HG03175 (cell line): ENCODE results near the gene RC3H2.
"Not testable (repeated sequence)": the region's sequence is repeated elsewhere in the genome, so short reads cannot be mapped to it uniquely, and the experiment has no call there.

Experiments used
- ATAC-seq: cut with Tn5 transposase; IDR thresholded peaks from one replicate; pipeline ENCODE4 v1.9.1; 2021; ENCODE audit warnings: mild to moderate bottlenecking, moderate library complexity; ENCODE audit not compliant: unreplicated experiment

RC3H2 gene

DNA sequence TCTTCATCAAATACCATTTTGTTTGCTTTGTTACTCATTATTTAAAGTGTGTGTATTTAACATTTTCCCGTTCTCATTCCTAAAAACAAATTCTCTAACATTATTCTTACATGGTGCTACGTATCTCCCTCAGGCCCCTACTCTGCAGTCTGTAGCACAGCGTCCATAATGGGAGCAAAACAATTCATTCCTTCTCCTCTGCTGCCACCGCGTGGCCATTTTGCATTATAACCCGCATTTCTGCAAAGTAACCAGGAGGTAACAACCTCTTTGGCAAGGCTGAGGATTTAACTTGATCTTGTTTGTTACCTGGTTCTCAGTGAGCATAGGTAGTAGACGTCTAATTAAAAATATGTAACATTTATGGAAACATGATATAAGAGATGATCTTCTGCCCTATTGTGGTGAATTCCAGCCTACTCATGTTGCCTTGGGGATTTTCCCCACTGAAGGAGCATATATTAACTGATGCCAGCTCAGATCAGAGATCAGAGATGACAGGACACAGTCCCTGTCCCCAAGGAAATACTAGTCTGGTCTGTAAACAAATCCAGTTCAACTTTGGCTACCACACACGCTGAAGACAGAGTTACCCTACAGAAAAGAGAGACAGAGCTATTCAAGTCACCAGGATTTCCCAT is 94.7 kb downstream of the RC3H2 start:
- ATAC-seq, result peak; percentile 83

DNA sequence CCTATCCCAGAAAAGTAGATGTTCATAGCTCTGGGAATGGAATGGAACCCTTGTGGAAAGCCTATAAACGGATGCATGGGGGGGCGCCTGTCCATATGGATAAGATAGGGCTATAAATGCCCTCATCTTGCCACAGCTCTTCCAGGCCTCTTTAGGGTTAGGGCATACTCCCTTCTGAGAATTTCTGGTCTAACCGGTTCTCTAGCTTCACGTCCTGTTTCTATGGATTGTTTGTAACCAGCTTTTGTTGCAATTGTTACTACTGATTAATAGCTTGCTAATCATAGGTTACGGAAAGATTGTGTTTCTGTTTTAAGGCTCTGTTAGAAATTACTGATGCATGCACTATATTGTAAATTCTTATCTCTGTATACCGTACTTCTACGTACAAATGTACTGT is 95.9 kb downstream of the RC3H2 start:
- ATAC-seq, result not testable (repeated sequence)

DNA sequence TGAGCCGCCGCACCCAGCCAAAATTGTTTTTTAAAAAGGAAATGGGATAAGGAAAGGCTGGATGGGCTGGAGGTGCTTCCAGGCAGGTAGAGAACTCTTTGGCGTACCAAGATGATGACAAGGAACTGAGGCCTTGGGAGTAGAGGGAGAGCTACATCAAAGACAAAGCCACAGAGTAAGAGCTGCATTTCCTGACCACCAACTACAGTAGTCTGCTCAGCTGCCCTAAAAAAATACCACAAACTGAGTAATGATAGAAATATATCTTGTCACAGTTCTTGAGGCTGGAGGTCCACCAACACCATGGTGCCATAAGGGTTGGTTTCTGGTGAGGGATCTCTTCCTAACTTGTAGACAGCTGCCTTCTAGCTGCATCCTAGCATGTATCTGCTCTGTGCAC is 97.0 kb downstream of the RC3H2 start:
- ATAC-seq, result no peak

DNA sequence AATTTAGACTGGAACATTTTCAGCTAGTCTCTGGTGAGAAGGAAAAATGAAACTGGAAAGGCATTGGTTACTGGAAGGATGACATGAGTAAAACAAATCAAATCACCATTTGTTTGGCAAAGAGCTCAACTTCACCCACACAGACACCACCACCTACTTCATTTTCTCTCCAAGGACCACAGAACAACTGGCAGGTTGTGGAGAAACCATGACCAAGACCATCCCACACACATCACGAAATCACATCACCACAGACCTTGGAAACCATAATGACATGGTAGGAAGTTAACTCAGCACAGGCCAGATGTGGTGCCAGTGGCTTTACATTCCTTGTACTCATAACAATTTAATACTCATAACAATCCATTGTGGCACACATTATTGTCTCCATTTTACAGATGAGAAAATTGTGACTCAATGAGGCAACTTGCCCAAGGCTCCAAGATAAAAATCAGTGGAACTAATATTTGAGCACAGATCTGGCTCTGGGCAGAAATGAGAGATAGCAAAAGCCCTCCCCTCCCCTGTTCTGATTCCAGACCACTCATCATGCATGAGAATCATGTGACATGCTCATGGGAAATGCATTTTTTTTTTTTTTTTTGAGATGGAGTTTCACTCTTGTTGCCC is 97.8 kb downstream of the RC3H2 start:
- ATAC-seq, result no peak

GRCh38 chr9:122806661-122807060 is 98.5 kb downstream of the RC3H2 start:
- no peak for ATAC-seq

GRCh38 chr9:122800066-122801060 is 104.8 kb downstream of the RC3H2 start, which contains the start of gene OR1K1:
TSS of gene OR1K1 (plus strand) at chr9:122800123. CDS start at chr9:122800123, 0 bp downstream.
- no peak for ATAC-seq

GRCh38 chr9:122797316-122798063 is 107.7 kb downstream of the RC3H2 start:
- no peak for ATAC-seq
